GM12892 (cell line): ENCODE results near the gene CCDC188.
A peak's percentile ranks its signal among the peaks of the same experiment; 100 is the strongest.

Experiments used
- POLR2A ChIP-seq: IDR thresholded peaks from 2 replicates; pipeline ENCODE4 v1.6.1; 2011; ENCODE audit warnings: low read depth, low read length, control low read depth
- POLR2AphosphoS5 ChIP-seq: IDR thresholded peaks from 2 replicates; pipeline ENCODE4 v1.6.1; 2011; ENCODE audit warnings: low read depth, low read length, control low read depth
- TAF1 ChIP-seq: IDR thresholded peaks from 2 replicates; pipeline ENCODE4 v1.6.1; 2011; ENCODE audit warnings: low read depth, mild to moderate bottlenecking, control low read depth, low read length, borderline replicate concordance

GRCh38 chr22:20124083-20124787, 26.6 kb downstream of the CCDC188 start:
- TF ChIP-seq POLR2A (0 out of 2 replicates have a peak, but pooled peaks have one; percentile 28), TAF1 (no peak), POLR2AphosphoS5 (no peak)
